Raji (cell line): Measurements from ENCODE around the gene PDE11A.

ENCODE experiments used
- POLR2A ChIP-seq: IDR thresholded peaks from 2 replicates; pipeline ENCODE4 v1.6.1; 2011; ENCODE audit warnings: low read depth, low read length, control low read depth; ENCODE audit not compliant: insufficient read depth

Gene PDE11A

GRCh38 chr2:177600917-177601316, 471.7 kb downstream of the PDE11A start:
- TF ChIP-seq POLR2A = no peak

- TF ChIP-seq POLR2A = no peak
Observed at GRCh38 chr2:177599956-177600355, 472.6 kb downstream of the PDE11A start.

- no peak for TF ChIP-seq POLR2A
Observed at GRCh38 chr2:177599139-177599688, 473.4 kb downstream of the PDE11A start.

- no peak for TF ChIP-seq POLR2A
Observed at GRCh38 chr2:177598326-177599138, 474.0 kb downstream of the PDE11A start.

- no peak for TF ChIP-seq POLR2A
Observed at GRCh38 chr2:177597759-177598158, 474.8 kb downstream of the PDE11A start.

- TF ChIP-seq POLR2A = no peak
Observed at GRCh38 chr2:177596866-177597265, 475.7 kb downstream of the PDE11A start.

- TF ChIP-seq POLR2A = no peak
Observed at GRCh38 chr2:177595126-177595845, 477.3 kb downstream of the PDE11A start.

- TF ChIP-seq POLR2A = no peak
Observed at GRCh38 chr2:177593402-177593801, 479.2 kb downstream of the PDE11A start.

GRCh38 chr2:177592945-177593344, 479.6 kb downstream of the PDE11A start:
- TF ChIP-seq POLR2A = no peak

- TF ChIP-seq POLR2A = no peak
Observed at GRCh38 chr2:177592397-177592796, 480.2 kb downstream of the PDE11A start.

- TF ChIP-seq POLR2A = no peak
Observed at GRCh38 chr2:177589186-177589585, 483.4 kb downstream of the PDE11A start.

GRCh38 chr2:177588671-177589070, 483.9 kb downstream of the PDE11A start:
- TF ChIP-seq POLR2A = no peak

- no peak for TF ChIP-seq POLR2A
Observed at GRCh38 chr2:177587371-177587770, 485.2 kb downstream of the PDE11A start.

- no peak for TF ChIP-seq POLR2A
Observed at GRCh38 chr2:177586154-177586553, 486.4 kb downstream of the PDE11A start.

- no peak for TF ChIP-seq POLR2A
Observed at GRCh38 chr2:177585234-177585863, 487.2 kb downstream of the PDE11A start.
